ENCODE results near the gene AGPAT4. TPM values are rescaled to one million over a fixed set of nuclear protein-coding genes. Genes with fewer than 3 reads are reported as not detected.

Gene AGPAT4
- total RNA-seq, 1 experiment from 2014 or later: 0.07 TPM

DNA sequence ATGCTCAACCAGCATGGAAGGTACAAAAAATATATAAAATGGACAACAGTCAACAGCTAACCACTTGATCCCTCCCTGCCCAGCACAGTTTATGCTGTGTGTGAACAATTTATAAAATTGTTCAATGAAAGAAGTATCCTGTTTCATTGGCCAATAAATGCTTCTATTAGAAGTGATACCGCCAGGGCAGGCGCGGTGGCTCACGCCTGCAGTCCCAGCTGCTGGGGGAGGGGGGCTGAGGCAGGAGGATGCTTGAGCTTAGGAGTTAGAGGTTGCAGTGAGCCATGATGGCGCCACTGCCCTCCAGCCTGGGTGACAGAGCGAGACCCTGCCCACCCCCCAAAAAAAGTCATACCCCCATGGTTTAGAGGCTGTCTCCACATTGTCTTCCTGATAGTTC lies 4.6 kb downstream of the AGPAT4 start:
- intact Hi-C loops (cut with micrococcal nuclease; ENCODE audit: unreplicated experiment): no loop called here
- Histone ChIP-seq H3K79me2 (ENCODE audit: low read depth) (no peaks in the 10 kb centered on the region), H3K9me3 (ENCODE audit: insufficient read depth, low read depth) (no peaks in the 10 kb centered on the region), H3K27ac (no peak overlapping the region), H3K4me1 (replicated peaks; ENCODE audit: insufficient read depth) (no peaks in the 10 kb centered on the region), H3K9me2 (ENCODE audit: insufficient read depth) (no peaks in the 10 kb centered on the region), H4K20me1 (ENCODE audit: insufficient read depth) (no peaks in the 10 kb centered on the region; the same call in 1 of the 2 replicates), H3K27me3 (ENCODE audit: insufficient read depth, low read depth) (peaks cover 36% of the 10 kb centered on the region), H3K4me3 (no peak overlapping the region), H2AFZ (no peak overlapping the region), H3K4me2 (no peak overlapping the region), H3K36me3 (ENCODE audit: low read depth) (no peaks in the 10 kb centered on the region), H3F3A (ENCODE audit: insufficient read depth, low read depth) (no peaks in the 10 kb centered on the region)
- TF ChIP-seq, protein P1, sequence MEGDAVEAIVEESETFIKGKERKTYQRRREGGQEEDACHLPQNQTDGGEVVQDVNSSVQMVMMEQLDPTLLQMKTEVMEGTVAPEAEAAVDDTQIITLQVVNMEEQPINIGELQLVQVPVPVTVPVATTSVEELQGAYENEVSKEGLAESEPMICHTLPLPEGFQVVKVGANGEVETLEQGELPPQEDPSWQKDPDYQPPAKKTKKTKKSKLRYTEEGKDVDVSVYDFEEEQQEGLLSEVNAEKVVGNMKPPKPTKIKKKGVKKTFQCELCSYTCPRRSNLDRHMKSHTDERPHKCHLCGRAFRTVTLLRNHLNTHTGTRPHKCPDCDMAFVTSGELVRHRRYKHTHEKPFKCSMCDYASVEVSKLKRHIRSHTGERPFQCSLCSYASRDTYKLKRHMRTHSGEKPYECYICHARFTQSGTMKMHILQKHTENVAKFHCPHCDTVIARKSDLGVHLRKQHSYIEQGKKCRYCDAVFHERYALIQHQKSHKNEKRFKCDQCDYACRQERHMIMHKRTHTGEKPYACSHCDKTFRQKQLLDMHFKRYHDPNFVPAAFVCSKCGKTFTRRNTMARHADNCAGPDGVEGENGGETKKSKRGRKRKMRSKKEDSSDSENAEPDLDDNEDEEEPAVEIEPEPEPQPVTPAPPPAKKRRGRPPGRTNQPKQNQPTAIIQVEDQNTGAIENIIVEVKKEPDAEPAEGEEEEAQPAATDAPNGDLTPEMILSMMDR (conservative IDR thresholded peaks at IDR 0.05): no peak
- no peak for TF ChIP-seq EZH2 (IDR thresholded peaks at IDR 0.05; ENCODE audit: low read depth)
- CTCF ChIA-PET: no interaction called here
- POLR2A ChIA-PET (ENCODE audit: unreplicated experiment): no interaction called here
- BruUV-seq (replicated peaks): no TSS peak
- no peak for DNase-seq

DNA sequence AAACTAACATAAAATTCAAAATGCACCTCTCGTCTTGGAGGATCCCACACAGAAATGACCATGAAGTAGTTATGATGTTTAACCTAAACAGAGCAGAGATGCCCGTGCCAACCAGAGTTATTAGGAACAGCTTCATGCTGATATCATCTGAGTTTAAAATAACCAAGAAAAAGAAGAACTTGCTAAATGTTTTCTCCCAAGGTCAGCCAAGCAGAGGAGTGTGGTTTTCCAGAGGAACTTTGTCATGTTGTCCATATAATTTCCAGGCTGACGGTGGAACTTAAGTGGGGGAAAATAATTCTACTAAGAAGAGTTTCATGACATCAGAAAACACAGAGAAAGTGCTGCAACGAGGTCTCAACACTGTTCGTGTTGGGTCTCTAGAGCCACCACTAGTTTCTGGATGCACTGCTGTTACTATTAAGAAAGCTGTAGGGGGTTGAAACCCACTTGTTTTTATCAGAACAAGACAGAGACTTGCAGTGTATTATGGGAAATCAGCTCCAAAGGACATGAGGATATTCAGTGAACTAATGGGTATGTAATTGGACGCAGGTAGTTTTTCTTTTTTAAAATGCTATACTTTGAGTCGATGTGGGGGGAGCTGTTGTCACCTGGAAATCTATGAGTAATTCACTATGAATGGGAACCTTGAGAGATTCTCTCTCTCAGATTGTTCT lies 5.2 kb downstream of the AGPAT4 start:
- ChIA-PET POLR2A (ENCODE audit: unreplicated experiment) (no interaction called here), CTCF (no interaction called here)
- H3F3A ChIP-seq (ENCODE audit: insufficient read depth, low read depth): no peaks in the 10 kb centered on the region
- no peaks in the 10 kb centered on the region for H3K9me2 ChIP-seq (ENCODE audit: insufficient read depth)
- intact Hi-C loops (cut with micrococcal nuclease; ENCODE audit: unreplicated experiment): no loop called here
- H4K20me1 ChIP-seq (ENCODE audit: insufficient read depth): no peaks in the 10 kb centered on the region; the same call in 1 of the 2 replicates
- no peak for DNase-seq
- H3K27me3 ChIP-seq (ENCODE audit: insufficient read depth, low read depth): peaks cover 35% of the 10 kb centered on the region
- no peak overlapping the region for H3K27ac ChIP-seq
- no TSS peak for BruUV-seq (replicated peaks)
- no peaks in the 10 kb centered on the region for H3K36me3 ChIP-seq (ENCODE audit: low read depth)
- no peaks in the 10 kb centered on the region for H3K9me3 ChIP-seq (ENCODE audit: insufficient read depth, low read depth)
- no peaks in the 10 kb centered on the region for H3K4me1 ChIP-seq (replicated peaks; ENCODE audit: insufficient read depth)
- no peaks in the 10 kb centered on the region for H3K79me2 ChIP-seq (ENCODE audit: low read depth)
- no peak overlapping the region for H3K4me2 ChIP-seq
- no peak overlapping the region for H2AFZ ChIP-seq
- no peak overlapping the region for H3K4me3 ChIP-seq
- TF ChIP-seq, protein P1 (conservative IDR thresholded peaks at IDR 0.05): no peak
- no peak for TF ChIP-seq EZH2 (IDR thresholded peaks at IDR 0.05; ENCODE audit: low read depth)

DNA sequence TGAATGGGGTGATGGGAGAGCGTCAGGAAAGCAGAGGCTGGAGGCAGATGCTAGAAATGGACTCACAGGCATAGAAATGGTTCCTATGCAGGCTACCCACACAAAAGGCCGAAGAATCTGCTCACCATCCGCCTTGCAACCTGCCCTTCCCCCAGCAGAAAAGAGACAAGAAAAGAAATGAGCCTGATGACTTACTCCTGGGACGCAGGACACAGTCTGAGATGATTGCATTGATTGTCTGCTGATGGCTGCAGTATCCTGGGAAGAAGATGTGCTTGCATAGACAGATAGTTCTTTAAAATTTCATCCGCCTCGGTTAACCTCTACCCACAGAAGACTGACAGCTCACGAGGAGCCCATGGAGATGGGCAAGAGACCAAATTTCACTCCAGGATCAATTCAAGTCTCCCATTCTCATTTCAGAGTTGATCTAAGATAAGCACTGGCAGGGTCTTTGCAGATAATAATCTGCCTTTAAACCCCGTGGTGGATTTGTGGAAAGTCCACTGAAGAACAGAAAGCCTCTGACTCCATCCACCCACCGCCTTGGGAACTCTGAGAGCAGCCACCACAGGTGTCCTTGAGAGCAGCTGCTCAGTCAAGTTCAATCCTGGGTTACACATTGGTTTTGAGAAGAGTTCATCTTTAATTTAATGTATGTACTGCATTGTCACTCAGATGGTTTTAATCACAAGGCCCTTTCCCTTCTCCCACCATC lies 7.2 kb downstream of the AGPAT4 start:
- intact Hi-C loops (cut with micrococcal nuclease; ENCODE audit: unreplicated experiment): no loop called here
- no peak overlapping the region for H3K27ac ChIP-seq
- no peaks in the 10 kb centered on the region for H3K79me2 ChIP-seq (ENCODE audit: low read depth)
- no peaks in the 10 kb centered on the region; the same call in 1 of the 2 replicates for H4K20me1 ChIP-seq (ENCODE audit: insufficient read depth)
- peaks cover 23% of the 10 kb centered on the region for H3K27me3 ChIP-seq (ENCODE audit: insufficient read depth, low read depth)
- TF ChIP-seq, protein P1 (conservative IDR thresholded peaks at IDR 0.05): no peak
- TF ChIP-seq EZH2 (IDR thresholded peaks at IDR 0.05; ENCODE audit: low read depth): no peak
- DNase-seq: no peak
- H3K36me3 ChIP-seq (ENCODE audit: low read depth): no peaks in the 10 kb centered on the region
- CTCF ChIA-PET: no interaction called here
- no peaks in the 10 kb centered on the region for H3F3A ChIP-seq (ENCODE audit: insufficient read depth, low read depth)
- H3K9me3 ChIP-seq (ENCODE audit: insufficient read depth, low read depth): no peaks in the 10 kb centered on the region
- no peak overlapping the region for H3K4me3 ChIP-seq
- H3K4me2 ChIP-seq: no peak overlapping the region
- BruUV-seq (replicated peaks): no TSS peak
- POLR2A ChIA-PET (ENCODE audit: unreplicated experiment): no interaction called here
- H3K4me1 ChIP-seq (replicated peaks; ENCODE audit: insufficient read depth): no peaks in the 10 kb centered on the region
- H2AFZ ChIP-seq: no peak overlapping the region
- H3K9me2 ChIP-seq (ENCODE audit: insufficient read depth): no peaks in the 10 kb centered on the region
